Fibroblast of lung (primary cell): ENCODE data around the gene HMX1. TPM values are rescaled to one million over a fixed set of nuclear protein-coding genes. Genes with fewer than 3 reads are reported as not detected.

Source experiments
- DNase-seq, 2 donors: peaks; one replicate each; pipeline versions ENCODE4 v3.0.0 to v3.0.0-alpha.2; 2010; ENCODE audit warnings: low read depth in 2 of 2
- H2AFZ ChIP-seq: 2 replicates; pipeline ENCODE4 v1.5.1; 2012; ENCODE audit warnings: low read length, control low read depth, inconsistent platforms
- H3K27ac ChIP-seq: 2 replicates; pipeline ENCODE4 v1.5.1; 2011; ENCODE audit warnings: low read length, control low read depth; ENCODE audit not compliant: insufficient read depth
- H3K27me3 ChIP-seq: 2 replicates; pipeline ENCODE4 v1.5.1; 2011; ENCODE audit warnings: mild to moderate bottlenecking, low read length; ENCODE audit not compliant: control insufficient read depth, insufficient read depth
- H3K36me3 ChIP-seq: 2 replicates; pipeline ENCODE4 v1.5.1; 2011; ENCODE audit warnings: low read length; ENCODE audit not compliant: control insufficient read depth, insufficient read depth
- H3K4me1 ChIP-seq: 2 replicates; pipeline ENCODE4 v1.5.1; 2011; ENCODE audit warnings: low read length; ENCODE audit not compliant: control insufficient read depth, insufficient read depth; ENCODE audit errors: extremely low read depth
- H3K4me2 ChIP-seq: 2 replicates; pipeline ENCODE4 v1.5.1; 2011; ENCODE audit warnings: low read length, control low read depth; ENCODE audit not compliant: insufficient read depth; ENCODE audit errors: extremely low read depth
- H3K4me3 ChIP-seq, 4 experiments: fragments of 200-600 bp in 1 of 4; sonication (generic) in 1 of 4; replicated peaks in 1 of 4; 2 replicates each; pipeline ENCODE4 v1.5.1; 2011 to 2016; ENCODE audit warnings: low read length in 4 of 4, low read depth in 3 of 4, mild to moderate bottlenecking in 3 of 4, control low read depth in 2 of 4, inconsistent platforms in 1 of 4, mixed read lengths in 1 of 4; ENCODE audit not compliant: insufficient read depth in 1 of 4; ENCODE audit errors: control extremely low read depth in 1 of 4
- H3K79me2 ChIP-seq: 2 replicates; pipeline ENCODE4 v1.5.1; 2012; ENCODE audit warnings: mild to moderate bottlenecking, low read length, inconsistent platforms; ENCODE audit not compliant: control insufficient read depth, insufficient read depth
- H3K9ac ChIP-seq: 2 replicates; pipeline ENCODE4 v1.5.1; 2011; ENCODE audit warnings: mild to moderate bottlenecking, low read length, control low read depth; ENCODE audit not compliant: insufficient read depth
- H3K9me3 ChIP-seq: 2 replicates; pipeline ENCODE4 v1.5.1; 2012; ENCODE audit warnings: low read depth, low read length; ENCODE audit not compliant: control insufficient read depth, insufficient read depth
- H4K20me1 ChIP-seq: 2 replicates; pipeline ENCODE4 v1.5.1; 2011; ENCODE audit warnings: low read length; ENCODE audit not compliant: control insufficient read depth, insufficient read depth; ENCODE audit errors: extremely low read depth
- EZH2 ChIP-seq: IDR thresholded peaks from 2 replicates; pipeline ENCODE4 v1.5.1; 2012; ENCODE audit warnings: low read length, control low read depth, mild to moderate bottlenecking; ENCODE audit errors: missing control alignments
- polyA plus RNA-seq, 2 donors: library from polyadenylated mRNA; depleted of rRNA in 1 of 2; stranded (reverse) in 1 of 2; unstranded in 1 of 2; fragments of >200 nt; gene quantifications; 2 replicates each; pipeline ENCODE4 v1.2.1, GENCODE V29; 2011 to 2012; ENCODE audit warnings: missing spikeins in 1 of 2
- total RNA-seq: library from RNA; depleted of rRNA; stranded (reverse); fragments of >200 nt; gene quantifications from 2 replicates; pipeline ENCODE4 v1.2.1, GENCODE V29; 2014
- TF ChIP-seq, protein P1 (sequence below), 2 donors: IDR thresholded peaks in 1 of 2; conservative IDR thresholded peaks in 1 of 2; 1 replicate in 1 of 2; 2 replicates in 1 of 2; pipeline ENCODE4 v1.5.1; 2011 to 2012; ENCODE audit warnings: low read length in 2 of 2, control low read depth in 1 of 2, inconsistent platforms in 1 of 2, low read depth in 1 of 2, mild to moderate bottlenecking in 1 of 2

Gene HMX1
- total and polyA plus RNA-seq, 2 donors (not counting 1 experiment from before 2014, with no cell fraction given) = not detected

DNA sequence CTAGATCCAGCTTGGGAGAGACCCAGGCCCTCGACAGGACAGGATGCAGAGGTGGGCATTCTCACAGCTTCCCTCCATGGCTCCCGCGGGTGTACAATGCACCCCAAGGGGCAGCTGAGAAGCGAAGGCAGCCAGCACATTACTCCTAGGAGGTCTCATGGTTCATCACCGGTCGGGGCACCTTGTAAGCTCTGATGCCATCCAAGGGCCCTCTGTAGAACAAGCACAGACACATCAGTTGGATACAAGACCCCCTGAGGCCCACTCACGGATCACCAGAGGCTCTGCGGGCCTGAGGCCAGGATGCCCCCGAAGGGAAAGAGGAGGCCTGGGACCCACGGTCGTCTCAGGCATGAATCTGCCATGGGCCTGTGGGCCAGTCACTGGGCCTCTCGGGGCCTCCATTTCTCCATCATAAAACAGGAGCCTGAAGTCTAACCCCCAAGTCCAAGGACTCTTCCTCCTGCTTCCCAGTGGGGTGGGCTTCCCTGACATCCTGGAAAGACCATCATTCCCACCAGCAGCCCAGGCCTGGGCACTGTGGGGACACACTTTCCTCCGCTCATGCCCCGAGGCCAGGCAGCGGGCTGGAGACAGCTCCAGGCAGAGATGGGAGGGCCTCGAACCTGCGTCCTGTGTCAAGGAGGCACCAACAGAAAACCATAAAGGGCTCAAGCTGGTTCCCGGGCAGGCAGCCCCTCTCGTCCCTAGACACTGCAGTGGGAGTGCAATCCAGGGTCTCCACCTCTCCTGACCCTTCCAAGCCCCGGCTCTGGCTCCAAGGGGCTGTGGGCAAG, 20.1 kb downstream of the HMX1 start:
- Histone ChIP-seq H3K9ac (no peak overlapping the region), H3K9me3 (no peaks in the 10 kb centered on the region), H2AFZ (no peak overlapping the region), H4K20me1 (no peaks in the 10 kb centered on the region), H3K4me2 (no peak overlapping the region), H3K79me2 (no peaks in the 10 kb centered on the region), H3K27ac (no peak overlapping the region), H3K27me3 (peaks cover 16% of the 10 kb centered on the region), H3K4me1 (no peaks in the 10 kb centered on the region), H3K36me3 (no peaks in the 10 kb centered on the region), H3K4me3 (no peak overlapping the region)
- no peak for DNase-seq
- TF ChIP-seq, protein P1, sequence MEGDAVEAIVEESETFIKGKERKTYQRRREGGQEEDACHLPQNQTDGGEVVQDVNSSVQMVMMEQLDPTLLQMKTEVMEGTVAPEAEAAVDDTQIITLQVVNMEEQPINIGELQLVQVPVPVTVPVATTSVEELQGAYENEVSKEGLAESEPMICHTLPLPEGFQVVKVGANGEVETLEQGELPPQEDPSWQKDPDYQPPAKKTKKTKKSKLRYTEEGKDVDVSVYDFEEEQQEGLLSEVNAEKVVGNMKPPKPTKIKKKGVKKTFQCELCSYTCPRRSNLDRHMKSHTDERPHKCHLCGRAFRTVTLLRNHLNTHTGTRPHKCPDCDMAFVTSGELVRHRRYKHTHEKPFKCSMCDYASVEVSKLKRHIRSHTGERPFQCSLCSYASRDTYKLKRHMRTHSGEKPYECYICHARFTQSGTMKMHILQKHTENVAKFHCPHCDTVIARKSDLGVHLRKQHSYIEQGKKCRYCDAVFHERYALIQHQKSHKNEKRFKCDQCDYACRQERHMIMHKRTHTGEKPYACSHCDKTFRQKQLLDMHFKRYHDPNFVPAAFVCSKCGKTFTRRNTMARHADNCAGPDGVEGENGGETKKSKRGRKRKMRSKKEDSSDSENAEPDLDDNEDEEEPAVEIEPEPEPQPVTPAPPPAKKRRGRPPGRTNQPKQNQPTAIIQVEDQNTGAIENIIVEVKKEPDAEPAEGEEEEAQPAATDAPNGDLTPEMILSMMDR (conservative IDR thresholded peaks at IDR 0.05 in 1 of 2, IDR thresholded peaks at IDR 0.05 in 1 of 2; ENCODE audit: low read depth in 1 of 2, low read length in 2 of 2) = no peak
- TF ChIP-seq EZH2 = no peak

DNA sequence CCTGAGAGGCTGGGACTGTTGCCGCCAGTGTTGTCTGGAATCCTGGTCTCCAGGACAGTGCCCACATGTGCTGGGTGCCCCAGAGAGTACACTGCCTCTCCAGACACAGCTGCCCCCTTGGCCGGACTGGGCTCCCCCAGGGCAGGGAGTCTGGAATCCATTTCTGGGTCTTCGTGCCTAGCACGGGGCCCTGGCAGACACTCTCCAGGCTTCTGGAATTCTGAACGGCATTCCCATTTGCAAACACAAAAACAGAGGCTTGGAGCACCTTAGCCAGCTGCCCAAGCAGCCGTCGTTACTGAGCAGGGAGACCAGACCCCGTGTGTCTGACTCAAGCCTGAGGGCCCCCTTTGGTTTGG, 20.8 kb downstream of the HMX1 start:
- H3K4me3 ChIP-seq = no peak overlapping the region
- no peaks in the 10 kb centered on the region for H3K4me1 ChIP-seq
- H3K9ac ChIP-seq = no peak overlapping the region
- no peaks in the 10 kb centered on the region for H4K20me1 ChIP-seq
- H3K9me3 ChIP-seq = no peaks in the 10 kb centered on the region
- no peak overlapping the region for H3K27ac ChIP-seq
- H3K79me2 ChIP-seq = no peaks in the 10 kb centered on the region
- H3K4me2 ChIP-seq = no peak overlapping the region
- no peaks in the 10 kb centered on the region for H3K36me3 ChIP-seq
- no peak for DNase-seq
- TF ChIP-seq EZH2 = no peak
- TF ChIP-seq, protein P1 (conservative IDR thresholded peaks at IDR 0.05 in 1 of 2, IDR thresholded peaks at IDR 0.05 in 1 of 2; ENCODE audit: low read depth in 1 of 2, low read length in 2 of 2) = no peak
- H3K27me3 ChIP-seq = peaks cover 10% of the 10 kb centered on the region
- no peak overlapping the region for H2AFZ ChIP-seq

DNA sequence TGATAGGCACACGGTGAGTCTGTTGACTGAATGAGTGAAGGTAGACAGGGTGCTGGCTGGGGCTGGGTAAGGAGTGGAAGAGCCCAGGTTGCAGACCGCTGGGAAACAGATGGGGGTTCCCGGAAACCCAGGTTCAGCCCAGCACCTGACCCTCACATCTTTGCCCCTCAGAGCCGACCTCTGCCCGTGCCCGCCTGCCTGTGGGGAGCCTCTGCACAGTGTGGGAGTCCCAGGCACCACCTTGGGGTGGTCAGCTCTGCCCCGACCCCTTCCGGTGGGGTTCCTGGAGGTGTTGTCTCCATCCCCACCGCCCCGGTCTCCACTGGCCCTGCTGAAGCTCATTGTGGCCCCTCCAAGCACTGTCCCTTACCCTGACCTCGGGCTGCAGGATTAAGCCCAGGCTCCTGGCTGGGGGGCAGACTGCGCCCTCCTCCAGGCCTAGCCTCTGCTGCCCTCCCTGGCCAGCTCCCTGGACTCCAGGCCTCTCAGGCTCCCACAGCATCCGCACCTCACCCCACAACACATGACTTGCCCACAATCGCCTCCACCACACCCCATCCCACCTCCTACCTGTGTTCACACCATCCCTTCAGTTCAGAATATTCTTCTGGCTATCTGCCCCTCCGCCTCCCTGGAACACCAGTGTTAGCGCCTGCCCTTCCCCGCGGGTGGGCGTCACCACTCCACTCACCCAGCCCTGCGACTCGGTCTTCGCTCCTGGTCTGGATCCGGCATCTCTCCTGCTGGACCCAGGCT, 21.4 kb downstream of the HMX1 start:
- Histone ChIP-seq H3K4me1 (no peaks in the 10 kb centered on the region), H3K27ac (no peak overlapping the region), H2AFZ (no peak overlapping the region), H3K79me2 (no peaks in the 10 kb centered on the region), H3K9ac (no peak overlapping the region), H3K9me3 (no peaks in the 10 kb centered on the region), H3K36me3 (no peaks in the 10 kb centered on the region), H4K20me1 (no peaks in the 10 kb centered on the region), H3K4me2 (no peak overlapping the region), H3K27me3 (peaks cover 6% of the 10 kb centered on the region), H3K4me3 (no peak overlapping the region)
- DNase-seq = no peak
- TF ChIP-seq, protein P1 (conservative IDR thresholded peaks at IDR 0.05 in 1 of 2, IDR thresholded peaks at IDR 0.05 in 1 of 2; ENCODE audit: low read depth in 1 of 2, low read length in 2 of 2) = no peak
- TF ChIP-seq EZH2 = no peak
